ENCODE measurements around the gene ST6GALNAC3.
A peak's percentile ranks its signal among the peaks of the same experiment; 100 is the strongest.

ST6GALNAC3 gene

DNA sequence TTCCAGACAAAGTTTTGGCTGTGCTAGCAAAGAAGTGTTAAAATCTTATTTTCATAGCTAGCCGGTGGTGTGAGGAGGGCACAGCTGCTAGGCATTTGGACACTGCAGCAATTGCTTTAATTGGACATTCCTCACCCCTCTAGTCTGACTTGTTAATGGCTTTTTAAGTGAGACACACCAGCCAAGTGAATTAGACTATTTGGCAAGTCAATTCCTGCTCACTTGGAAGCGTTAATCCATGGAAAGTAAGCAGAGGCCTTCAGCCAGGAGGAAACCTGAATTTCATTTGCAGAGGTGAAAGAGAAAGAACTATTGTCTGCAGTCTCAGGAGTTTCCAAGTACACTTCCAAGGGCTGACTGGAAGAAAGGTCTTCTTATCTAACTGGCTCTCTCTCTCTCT, 175.7 kb downstream of the ST6GALNAC3 start:
- no peak for DNase-seq (ENCODE audit: low read depth)

DNA sequence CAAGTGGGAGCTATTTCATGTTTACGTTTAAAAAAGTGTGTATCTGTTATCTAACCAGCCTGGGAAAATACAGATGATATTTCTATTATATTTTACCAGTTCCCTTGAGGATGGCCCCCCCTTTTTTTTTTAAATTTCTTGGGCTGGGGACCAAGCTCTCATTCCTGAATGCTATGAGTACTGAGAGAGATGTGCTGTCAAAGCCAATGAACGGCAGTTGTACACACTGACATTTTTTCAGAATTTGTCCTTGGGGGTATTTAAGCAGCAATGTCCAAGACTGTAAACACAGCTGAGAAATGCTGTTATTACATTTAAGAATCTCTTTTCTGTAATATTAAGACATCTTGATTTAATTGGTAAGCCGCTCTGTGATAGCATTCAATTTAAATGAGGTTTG, 177.9 kb downstream of the ST6GALNAC3 start:
- DNase-seq (ENCODE audit: low read depth): no peak

DNA sequence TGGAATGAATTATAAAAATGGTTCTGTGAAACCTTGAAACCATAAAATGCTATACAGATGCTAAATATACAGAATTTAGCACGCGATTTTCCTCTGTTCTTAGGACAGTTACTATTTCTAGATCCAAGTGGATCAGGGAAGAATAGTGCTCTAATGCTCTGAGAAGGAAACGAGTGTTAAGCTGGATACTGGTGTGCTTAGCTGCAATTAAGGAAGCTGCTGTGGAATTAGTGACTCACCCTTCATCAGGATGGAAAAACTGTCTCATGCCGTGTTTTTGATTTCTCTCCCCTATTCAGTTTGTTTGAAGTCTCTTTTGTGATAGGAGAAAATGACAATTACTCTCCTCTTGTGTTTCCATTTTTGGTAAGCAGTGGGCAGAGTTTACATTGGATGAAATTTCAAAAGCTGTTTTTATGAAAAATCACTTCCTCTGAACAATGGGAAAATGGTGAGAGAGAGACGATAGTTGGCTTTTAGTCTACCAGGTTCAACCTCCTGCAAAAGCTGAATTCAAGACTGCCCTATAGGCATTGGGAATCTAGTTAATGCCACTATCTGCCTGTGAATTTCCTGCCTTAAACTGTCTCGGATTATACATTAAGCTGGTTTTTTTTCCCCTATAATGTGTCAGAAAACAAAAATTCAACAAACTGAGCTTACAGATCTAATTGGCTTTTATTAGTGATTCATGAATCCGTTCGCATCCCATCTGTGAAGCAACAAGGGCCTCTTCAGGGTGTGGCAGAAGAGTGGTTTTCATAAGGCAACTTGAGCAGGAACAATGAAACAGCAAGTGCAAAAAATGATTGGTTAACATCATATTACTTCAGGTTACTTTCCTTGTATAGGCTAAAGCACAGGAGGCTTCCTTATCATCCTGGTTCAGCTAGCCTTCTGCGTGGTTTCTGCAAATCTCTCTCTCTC, 179.8 kb downstream of the ST6GALNAC3 start:
- DNase-seq (ENCODE audit: low read depth): no peak

DNA sequence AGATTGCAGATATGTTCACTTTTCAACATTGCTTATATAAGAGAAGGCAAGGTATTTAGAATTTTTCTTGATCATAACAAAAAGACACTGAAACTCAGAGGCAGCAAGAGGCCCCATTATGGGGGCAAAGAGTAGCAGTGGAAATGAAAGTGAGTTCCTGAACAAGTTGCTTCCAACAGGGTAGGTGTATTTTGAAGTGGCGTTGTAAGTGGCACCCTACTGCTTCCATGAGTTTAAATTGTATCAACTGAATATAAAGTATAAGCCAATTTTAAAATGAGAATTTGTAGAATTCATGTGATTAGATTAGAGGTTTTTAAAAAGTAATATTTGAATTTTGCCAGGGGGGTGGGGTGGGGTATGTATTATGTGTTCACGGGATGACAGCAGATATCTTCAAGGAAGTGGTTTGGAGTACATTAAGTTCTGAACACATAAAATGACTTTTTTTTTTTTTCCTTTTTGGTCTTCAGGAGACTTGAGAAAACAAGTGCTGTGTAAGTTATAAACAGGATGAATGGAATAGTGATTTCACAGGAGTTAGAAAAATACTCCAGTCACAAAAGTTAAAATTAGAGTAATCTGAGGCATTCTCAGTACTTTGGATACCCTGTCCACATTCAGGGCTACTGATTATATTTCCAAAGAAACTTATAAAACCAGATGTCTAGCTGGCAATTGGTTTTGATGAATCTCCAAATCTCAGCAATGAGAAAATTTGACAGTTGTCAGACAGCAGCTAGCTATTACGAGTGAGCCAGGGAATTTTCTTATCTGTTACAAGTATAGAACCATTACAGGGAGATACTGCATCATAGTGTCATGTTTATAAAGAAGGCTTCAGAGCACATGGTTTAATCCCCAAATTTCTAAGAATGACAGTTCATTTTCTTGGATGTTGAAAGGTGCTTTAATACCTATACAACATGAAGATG, 182.0 kb downstream of the ST6GALNAC3 start:
- no peak for DNase-seq (ENCODE audit: low read depth)

DNA sequence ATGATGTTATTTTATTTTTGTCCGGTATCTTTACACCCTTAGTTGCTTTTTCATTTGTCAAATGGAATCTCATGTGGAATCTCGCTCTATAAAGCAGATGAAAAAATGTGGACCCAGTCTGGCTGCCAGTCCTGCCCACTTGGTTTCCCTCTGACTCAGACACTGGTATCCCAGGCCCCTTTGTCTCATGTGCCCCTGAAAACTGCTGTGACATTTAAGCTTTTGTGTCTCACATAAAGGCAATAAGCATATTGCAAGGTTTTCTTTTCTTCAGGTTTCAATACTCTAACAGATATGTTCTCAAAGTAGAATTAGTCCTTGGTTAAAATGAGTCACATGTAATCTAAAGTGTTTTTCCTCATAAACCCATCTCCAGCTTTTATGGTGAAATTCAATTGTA, 183.3 kb downstream of the ST6GALNAC3 start:
- DNase-seq (ENCODE audit: low read depth): no peak

DNA sequence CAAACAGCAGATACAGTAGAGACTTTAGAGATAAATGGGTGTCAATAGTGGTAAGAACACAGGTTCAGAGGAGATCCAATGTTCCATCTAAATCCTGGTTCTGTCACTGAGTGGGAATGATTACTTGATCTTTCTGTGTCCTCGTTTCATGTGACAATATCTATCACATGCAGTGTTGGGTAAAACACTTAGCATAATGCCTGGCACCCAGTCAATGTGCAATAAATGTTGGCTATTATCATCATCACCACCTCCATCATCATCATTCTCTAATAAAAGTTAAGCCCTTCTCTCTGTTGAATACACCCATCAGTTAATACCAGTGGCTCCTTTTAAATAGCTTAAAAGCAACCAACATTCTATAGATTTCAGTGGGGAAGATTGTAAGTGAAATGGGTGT, 184.7 kb downstream of the ST6GALNAC3 start:
- DNase-seq (ENCODE audit: low read depth): no peak

DNA sequence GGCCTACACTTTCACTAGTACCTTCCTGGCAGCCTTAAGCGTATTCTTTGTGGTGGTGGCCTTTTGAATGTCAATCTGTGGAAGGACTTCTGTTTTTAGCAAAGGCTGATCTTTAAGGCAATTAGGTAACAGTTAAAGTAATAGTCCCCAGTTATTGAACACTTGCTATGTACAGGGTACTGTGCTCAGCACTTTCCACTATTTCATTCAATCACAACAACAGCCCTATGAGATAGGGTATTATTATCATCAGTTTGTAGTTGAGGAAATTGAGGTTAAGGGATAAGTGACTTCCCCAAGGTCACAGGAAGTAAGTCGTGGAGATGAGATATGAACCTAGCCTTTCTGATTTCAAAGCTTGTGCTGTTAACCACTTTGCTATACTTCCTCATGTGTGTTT, 185.7 kb downstream of the ST6GALNAC3 start:
- DNase-seq (ENCODE audit: low read depth): no peak

DNA sequence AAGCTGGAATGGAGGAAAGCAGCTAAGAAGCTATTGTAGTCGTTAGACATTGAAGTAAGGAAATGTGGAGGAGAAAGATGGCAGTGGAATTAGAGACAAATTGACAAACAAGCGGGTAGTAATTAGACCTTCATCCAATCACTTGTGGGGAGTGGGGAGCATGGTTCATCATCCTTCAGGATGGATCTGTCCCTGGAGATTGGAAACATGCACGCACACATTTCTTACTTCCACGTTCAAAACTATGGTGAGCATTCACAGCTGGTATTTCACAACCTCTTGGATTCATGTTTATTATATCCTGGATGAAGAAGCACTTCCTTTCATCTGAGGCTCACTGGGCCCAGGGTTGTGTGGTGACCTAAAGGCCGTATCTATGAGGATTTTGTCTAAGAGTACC, 188.1 kb downstream of the ST6GALNAC3 start:
- DNase-seq (ENCODE audit: low read depth): no peak

DNA sequence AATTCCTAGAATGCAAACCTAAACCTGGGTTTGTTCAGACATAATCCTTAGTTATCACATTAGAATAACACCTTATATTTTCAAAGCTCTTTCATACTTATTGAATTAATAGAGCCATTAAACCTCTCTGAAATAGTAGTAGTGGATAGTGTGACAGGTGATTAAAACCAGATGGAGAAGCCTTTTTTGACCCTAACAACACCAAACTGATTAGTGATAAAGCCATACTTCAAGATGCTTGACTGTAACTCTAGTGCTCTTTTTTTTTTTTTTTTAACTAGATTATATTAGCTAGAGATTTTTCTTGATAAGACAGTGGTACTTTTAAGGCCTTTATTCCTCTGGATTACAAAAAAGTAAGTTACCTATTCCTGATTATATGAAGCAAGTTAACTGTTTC, 190.1 kb downstream of the ST6GALNAC3 start:
- no peak for DNase-seq (ENCODE audit: low read depth)

DNA sequence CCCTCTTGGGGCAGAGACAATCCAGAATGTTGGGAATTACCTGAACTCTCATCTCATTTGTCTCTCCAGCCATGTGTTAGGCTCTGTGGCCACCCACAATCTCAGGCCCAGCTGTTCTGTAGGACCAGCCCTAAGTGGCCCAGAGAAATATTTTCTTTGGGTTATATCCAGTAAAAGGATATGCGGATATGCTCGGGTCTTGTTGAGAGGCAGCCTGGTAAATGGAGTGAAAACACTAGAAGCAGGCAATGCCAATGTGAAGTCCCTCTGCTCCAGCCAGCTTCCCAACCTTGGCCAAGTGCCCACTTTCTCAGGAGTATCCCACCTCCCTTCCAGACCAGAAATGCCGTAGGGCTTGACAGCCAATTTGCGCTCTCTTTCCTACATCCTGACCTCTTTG, 192.2 kb downstream of the ST6GALNAC3 start:
- DNase-seq (ENCODE audit: low read depth): no peak

DNA sequence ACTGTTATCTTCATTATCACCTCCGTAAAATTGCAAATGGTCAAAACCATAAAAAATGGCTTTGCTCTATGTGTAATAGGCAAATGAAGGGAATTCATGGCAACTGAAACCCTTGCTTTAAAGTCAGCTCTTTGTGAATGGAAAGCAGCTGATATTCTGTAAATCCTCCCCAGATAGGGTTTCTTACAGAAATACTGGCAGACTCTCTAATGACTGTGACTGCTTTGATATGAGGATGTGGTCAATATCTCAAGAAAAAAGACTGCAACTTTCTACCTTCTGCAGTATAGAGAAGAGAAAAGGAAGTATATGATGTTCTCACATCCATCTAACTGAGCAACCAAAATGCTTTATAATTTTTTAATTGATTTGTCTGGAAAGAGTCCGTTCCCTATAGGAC, 193.1 kb downstream of the ST6GALNAC3 start:
- DNase-seq (ENCODE audit: low read depth): no peak

DNA sequence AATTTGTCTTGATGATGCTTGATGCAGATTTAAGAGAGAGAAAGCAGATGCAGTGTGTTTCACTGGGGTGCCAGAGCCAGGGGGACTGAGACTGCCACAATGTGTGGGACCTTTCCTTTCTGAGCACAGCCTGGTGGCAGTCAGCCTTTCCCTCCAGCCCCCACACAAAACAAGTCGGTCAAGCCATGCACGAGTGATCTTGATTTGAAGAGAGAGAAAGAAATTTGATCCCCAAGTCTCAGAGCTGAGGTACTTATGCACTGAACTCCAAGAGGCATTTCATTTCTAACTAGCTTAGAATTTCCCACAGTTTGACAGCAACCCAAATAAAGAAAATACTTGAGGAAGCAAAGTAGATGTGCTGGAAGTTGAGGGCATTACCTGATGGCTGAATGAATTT, 193.8 kb downstream of the ST6GALNAC3 start:
- DNase-seq (ENCODE audit: low read depth): no peak

DNA sequence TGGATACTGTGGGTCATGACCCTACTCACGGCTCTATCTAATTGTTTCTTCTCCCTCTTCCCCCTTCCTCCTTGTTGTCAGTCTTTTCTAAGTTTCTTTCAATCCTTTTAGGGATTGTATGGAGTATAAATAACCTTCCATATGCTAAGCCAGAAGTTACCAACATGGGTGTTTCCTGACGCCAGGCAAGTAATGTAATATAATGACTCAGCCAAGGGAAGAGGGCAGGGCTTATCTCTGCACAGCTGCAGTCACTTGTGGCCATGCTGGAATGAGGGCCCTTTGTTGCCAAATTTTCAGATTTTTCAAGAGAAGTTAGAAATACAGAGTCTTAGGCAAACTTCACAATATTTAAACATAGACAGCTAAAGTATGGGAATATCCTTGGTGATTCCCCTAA, 194.6 kb downstream of the ST6GALNAC3 start:
- DNase-seq (ENCODE audit: low read depth): peak; percentile 33

DNA sequence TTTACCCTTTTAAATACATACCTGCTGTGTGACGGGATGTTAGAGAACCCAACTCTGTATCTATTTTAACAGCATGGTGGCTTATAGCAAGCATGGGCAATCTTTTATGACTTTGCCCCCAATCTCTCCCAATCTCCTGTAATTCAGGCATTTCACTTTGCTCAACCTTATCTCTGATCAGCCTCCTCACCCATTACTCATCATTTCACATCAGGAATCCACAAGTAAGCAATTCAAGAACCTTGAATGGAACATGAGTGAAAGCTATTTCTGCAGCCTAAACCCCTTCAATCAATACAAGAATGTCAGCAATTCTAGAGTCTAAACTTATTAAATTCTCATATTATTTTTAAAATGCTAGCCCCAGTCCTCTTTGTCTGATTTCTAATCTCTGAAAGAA, 199.8 kb downstream of the ST6GALNAC3 start:
- no peak for DNase-seq (ENCODE audit: low read depth)

DNA sequence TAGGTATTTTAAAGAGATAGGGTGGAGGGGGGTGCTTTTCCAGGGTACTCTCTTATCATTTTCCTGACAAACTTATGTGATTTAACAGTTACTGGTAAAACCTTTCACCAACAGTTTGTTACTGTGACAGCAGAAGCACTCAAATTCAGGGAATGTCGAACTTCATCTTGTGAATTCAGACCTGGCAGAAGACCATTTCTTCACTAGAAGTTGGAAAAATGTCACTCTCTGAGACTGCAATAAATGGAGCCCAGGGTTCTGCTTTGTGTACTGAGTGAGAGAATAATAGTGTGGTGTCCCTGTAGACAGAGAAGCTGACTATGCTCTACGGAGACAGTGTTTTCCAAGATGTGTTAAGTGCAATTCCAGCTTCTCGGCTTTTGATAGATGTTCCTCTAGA, 200.2 kb downstream of the ST6GALNAC3 start:
- DNase-seq (ENCODE audit: low read depth): no peak

DNA sequence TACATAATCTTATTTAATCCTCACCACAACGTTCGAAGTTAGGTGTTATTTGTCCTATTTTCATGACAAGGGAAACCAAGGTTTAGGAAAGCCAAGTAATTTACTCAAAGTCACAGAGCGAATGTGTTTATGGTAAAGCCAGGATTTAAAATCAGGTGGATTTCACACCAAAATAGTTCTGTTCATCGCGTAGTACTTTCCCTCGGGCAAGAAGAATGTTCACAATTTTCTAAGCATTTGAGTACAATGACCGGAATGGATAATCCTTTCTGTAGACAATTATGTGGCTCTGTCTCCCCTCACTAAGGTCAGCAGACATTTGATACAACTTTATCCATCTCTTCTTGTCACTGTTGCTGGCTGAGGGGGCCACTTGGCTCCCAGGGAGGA, 204.2 kb downstream of the ST6GALNAC3 start:
- DNase-seq (ENCODE audit: low read depth): no peak

DNA sequence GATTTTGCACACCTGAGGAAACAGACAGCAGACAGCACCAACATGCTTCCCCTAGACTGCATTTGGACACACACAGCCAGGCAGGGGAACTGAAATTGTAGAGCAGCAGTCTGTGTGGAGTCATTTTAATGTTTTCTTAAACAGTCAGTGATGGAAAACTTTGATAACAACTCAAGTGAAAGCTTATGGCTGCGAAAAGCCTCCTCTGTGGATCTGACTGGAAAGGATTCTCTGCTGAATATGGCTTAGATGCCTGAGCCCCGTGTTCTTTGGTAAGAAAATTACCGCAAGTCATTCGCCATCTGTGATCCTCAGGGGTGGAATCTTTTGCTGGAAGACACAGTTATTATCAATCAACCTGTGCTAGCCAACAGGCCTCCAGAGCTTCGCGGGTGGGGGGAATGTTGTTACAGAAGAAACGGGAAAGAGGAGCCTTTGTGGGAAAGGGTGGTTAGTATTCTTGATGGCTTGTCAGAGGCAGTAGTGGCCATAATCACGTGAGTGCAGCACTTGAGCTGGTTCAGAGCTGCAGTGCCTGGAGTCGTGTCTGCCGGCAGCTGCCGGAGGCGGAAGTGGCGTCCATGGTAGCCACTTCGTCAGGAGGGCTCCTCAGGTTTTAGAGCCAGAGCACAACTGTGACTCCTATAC, 204.7 kb downstream of the ST6GALNAC3 start:
- peak; percentile 3 for DNase-seq (ENCODE audit: low read depth)

DNA sequence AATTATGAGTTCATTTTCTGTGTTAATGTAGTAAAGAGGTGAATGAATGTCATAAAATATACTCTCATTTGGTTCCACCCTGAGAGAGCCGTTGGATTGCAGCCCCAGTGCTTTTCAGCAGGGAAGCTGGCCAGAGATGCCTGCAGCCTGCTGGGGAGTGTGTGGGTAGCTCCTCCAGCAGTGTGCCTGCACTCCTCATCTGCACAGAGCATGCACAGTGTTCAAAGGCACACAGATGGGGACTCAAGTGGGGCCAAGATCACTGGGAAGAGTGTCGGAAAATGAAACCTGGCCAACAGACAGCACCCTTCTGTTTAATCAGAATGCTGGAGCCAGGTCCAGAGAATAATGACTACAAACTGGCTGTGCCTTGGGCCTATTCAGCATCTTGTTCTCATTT, 206.8 kb downstream of the ST6GALNAC3 start:
- no peak for DNase-seq (ENCODE audit: low read depth)

DNA sequence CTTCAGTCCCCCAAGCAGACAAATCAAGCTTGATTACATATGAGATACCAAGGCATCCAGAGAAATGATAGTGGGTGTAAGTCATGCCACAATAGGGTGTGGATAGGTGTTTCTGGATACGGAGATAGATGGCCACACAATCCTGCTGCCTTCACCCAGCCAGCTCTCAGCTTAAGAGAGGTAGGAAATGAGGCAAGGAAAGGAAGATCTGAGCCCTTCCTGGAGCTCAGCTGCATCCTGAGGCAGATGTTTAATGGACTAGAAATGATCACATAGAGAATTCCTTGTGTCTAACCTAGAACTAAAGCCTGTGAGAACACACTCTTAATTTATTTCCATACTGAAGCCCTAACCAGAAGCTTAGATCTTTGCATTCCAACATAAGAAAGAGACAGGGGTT, 210.3 kb downstream of the ST6GALNAC3 start:
- DNase-seq (ENCODE audit: low read depth): no peak

DNA sequence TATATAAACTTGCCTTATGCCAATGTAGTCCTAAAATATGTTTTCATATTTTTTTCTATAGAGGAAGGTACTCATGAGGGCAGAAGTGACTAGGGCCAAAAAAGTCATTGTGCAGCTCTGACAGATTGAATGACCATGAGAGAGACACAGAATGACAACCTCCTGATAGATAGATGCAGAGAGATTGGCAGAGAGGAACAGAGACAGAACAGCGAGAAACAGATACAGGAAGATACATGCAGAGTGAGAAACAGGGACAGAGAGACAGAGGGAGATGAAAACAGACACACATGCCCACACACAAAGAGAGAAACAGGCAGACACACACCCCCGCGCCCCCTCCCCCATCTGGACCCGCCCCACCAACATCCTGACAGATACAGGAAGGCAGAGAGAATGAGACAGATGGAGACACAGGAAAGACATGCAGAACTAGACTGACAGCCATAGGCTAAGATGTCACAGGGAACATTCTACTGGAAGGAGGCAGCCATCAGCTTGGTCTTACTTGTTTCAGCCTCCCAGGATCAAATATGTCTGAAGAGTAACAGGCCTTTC, 211.1 kb downstream of the ST6GALNAC3 start:
- no peak for DNase-seq (ENCODE audit: low read depth)

DNA sequence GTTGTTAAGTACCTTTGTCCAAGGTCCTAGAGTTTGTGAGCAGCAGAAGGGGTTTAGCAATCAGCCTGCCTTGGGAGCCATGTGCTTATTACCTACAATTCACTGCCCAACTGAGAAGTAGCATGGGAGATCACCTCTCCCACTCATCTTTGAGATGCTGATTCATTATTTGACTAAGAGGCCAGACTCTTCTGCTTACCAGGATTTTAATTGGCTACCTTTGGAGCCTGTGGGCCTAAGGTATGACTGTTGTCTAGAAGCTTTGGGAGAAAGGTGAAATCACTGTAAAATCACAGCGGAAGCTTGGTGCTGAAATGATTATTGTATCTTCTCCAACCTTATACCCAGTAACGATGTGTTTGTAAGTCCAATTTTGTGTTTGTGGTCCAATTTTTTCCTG, 213.4 kb downstream of the ST6GALNAC3 start:
- DNase-seq (ENCODE audit: low read depth): no peak
